SK-N-SH treated with all-trans-retinoic acid at 6 μM for 48 hours (cell line): Measurements from ENCODE around the gene PLAA.

Experiments used
- ATAC-seq: fragments of 200-7000 bp; cut with Tn5 transposase; 3 replicates; pipeline ENCODE4 v1.9.1; 2020; ENCODE audit warnings: mild to moderate bottlenecking, moderate library complexity
- BACH2 ChIP-seq: fragments of 250-450 bp; sonication (Bioruptor Pico); IDR thresholded peaks from 2 replicates; pipeline ENCODE4 v1.9.0; 2021; ENCODE audit warnings: mild to moderate bottlenecking, borderline replicate concordance
- CSDC2 ChIP-seq: fragments of 250-450 bp; sonication (Bioruptor Pico); IDR thresholded peaks from 2 replicates; pipeline ENCODE4 v1.5.0; 2020; ENCODE audit warnings: mild to moderate bottlenecking, moderate library complexity
- ESRRG ChIP-seq: fragments of 250-450 bp; sonication (Bioruptor Pico); IDR thresholded peaks from 2 replicates; pipeline ENCODE4 v1.6.1; 2021; ENCODE audit warnings: mild to moderate bottlenecking
- GLIS3 ChIP-seq: fragments of 250-450 bp; sonication (Bioruptor Pico); IDR thresholded peaks from 2 replicates; pipeline ENCODE4 v1.5.0; 2020; ENCODE audit warnings: mild to moderate bottlenecking, moderate library complexity
- ISL1 ChIP-seq: fragments of 250-450 bp; sonication (Bioruptor Pico); IDR thresholded peaks from 2 replicates; pipeline ENCODE4 v2.1.2; 2022; ENCODE audit warnings: mild to moderate bottlenecking, moderate library complexity
- OSR1 ChIP-seq: fragments of 250-450 bp; sonication (Bioruptor Pico); IDR thresholded peaks from 2 replicates; pipeline ENCODE4 v1.8.0; 2022; ENCODE audit warnings: moderate library complexity, mild to moderate bottlenecking, inconsistent platforms
- PPARA ChIP-seq: fragments of 250-450 bp; sonication (Bioruptor Pico); IDR thresholded peaks from 2 replicates; pipeline ENCODE4 v1.5.0; 2020; ENCODE audit warnings: mild to moderate bottlenecking, borderline replicate concordance
- RARB ChIP-seq: fragments of 250-450 bp; sonication (Bioruptor Pico); IDR thresholded peaks from 2 replicates; pipeline ENCODE4 v1.8.0; 2021; ENCODE audit warnings: mild to moderate bottlenecking, moderate library complexity
- SNAI2 ChIP-seq: fragments of 250-450 bp; sonication (Bioruptor Pico); IDR thresholded peaks from 2 replicates; pipeline ENCODE4 v1.5.0; 2020; ENCODE audit warnings: mild to moderate bottlenecking, moderate library complexity
- TCF4 ChIP-seq: fragments of 250-450 bp; sonication (Bioruptor Pico); IDR thresholded peaks from 2 replicates; pipeline ENCODE4 v1.8.0; 2021; ENCODE audit warnings: mild to moderate bottlenecking, moderate library complexity, borderline replicate concordance
- TOX ChIP-seq: fragments of 250-450 bp; sonication (Bioruptor Pico); IDR thresholded peaks from 2 replicates; pipeline ENCODE4 v1.8.0; 2021; ENCODE audit warnings: mild to moderate bottlenecking, moderate library complexity, borderline replicate concordance
- ZC3H10 ChIP-seq: fragments of 250-450 bp; sonication (Bioruptor Pico); IDR thresholded peaks from 2 replicates; pipeline ENCODE4 v1.5.1; 2021; ENCODE audit warnings: mild to moderate bottlenecking, moderate library complexity
- ZFP3 ChIP-seq: fragments of 250-450 bp; sonication (Bioruptor Pico); IDR thresholded peaks from 2 replicates; pipeline ENCODE4 v1.5.0; 2020; ENCODE audit warnings: mild to moderate bottlenecking, moderate library complexity
- ZFP30 ChIP-seq: fragments of 450-650 bp; formaldehyde crosslinking; IDR thresholded peaks from 2 replicates; pipeline ENCODE4 v1.5.0; 2022; ENCODE audit warnings: mild to moderate bottlenecking, moderate library complexity
- ZNF565 ChIP-seq: fragments of 450-650 bp; formaldehyde crosslinking; conservative IDR thresholded peaks from 2 replicates; pipeline ENCODE4 v1.5.0; 2020; ENCODE audit warnings: low read depth, mild to moderate bottlenecking, moderate library complexity
- ZNF70 ChIP-seq: fragments of 450-650 bp; formaldehyde crosslinking; IDR thresholded peaks from 2 replicates; pipeline ENCODE4 v1.5.0; 2020; ENCODE audit warnings: mild to moderate bottlenecking, moderate library complexity
- ZNF8 ChIP-seq: fragments of 450-650 bp; formaldehyde crosslinking; IDR thresholded peaks from 2 replicates; pipeline ENCODE4 v1.5.0; 2020; ENCODE audit warnings: mild to moderate bottlenecking, moderate library complexity
- TF ChIP-seq, protein P1 (sequence below): fragments of 250-450 bp; sonication (Bioruptor Pico); IDR thresholded peaks from 2 replicates; pipeline ENCODE4 v1.5.0; 2020; ENCODE audit warnings: mild to moderate bottlenecking, moderate library complexity
- TF ChIP-seq, protein P2 (sequence below): fragments of 250-450 bp; sonication (Bioruptor Pico); IDR thresholded peaks from 2 replicates; pipeline ENCODE4 v1.8.0; 2021; ENCODE audit warnings: low read depth, mild to moderate bottlenecking, moderate library complexity, borderline replicate concordance
- TF ChIP-seq, protein P3 (sequence below): fragments of 250-450 bp; sonication (Bioruptor Pico); IDR thresholded peaks from 2 replicates; pipeline ENCODE4 v1.5.1; 2020; ENCODE audit warnings: low read depth, mild to moderate bottlenecking, moderate library complexity
- TF ChIP-seq, protein P4 (sequence below): fragments of 250-450 bp; sonication (Bioruptor Pico); IDR thresholded peaks from 2 replicates; pipeline ENCODE4 v1.5.1; 2021; ENCODE audit warnings: mild to moderate bottlenecking, moderate library complexity
- TF ChIP-seq, protein P5 (sequence below): fragments of 250-450 bp; sonication (Bioruptor Pico); IDR thresholded peaks from 2 replicates; pipeline ENCODE4 v1.8.0; 2020; ENCODE audit warnings: mild to moderate bottlenecking, moderate library complexity, borderline replicate concordance

PLAA gene

DNA sequence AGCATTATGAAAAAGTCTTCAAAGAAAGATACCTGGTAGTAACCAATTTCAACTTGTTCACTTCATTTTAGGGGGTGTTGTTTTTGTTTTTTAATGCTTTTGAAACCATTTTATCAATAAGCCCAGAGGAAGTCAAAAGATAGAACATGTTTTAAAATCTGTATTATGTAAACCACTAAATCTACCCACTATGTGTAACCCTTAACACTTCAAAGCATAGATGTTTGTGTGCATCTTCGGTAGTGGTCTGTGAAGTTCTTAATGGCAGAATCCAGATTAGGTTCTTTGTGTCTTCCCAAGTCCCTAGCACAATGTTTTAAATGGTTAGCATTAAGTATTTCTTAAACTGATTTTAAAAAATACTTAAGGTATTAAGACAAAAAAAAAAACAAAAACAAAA lies 6.3 kb downstream of the PLAA start:
- TF ChIP-seq ZNF565 (CRISPR knock-in tag), result no peak
- TF ChIP-seq, protein P1, sequence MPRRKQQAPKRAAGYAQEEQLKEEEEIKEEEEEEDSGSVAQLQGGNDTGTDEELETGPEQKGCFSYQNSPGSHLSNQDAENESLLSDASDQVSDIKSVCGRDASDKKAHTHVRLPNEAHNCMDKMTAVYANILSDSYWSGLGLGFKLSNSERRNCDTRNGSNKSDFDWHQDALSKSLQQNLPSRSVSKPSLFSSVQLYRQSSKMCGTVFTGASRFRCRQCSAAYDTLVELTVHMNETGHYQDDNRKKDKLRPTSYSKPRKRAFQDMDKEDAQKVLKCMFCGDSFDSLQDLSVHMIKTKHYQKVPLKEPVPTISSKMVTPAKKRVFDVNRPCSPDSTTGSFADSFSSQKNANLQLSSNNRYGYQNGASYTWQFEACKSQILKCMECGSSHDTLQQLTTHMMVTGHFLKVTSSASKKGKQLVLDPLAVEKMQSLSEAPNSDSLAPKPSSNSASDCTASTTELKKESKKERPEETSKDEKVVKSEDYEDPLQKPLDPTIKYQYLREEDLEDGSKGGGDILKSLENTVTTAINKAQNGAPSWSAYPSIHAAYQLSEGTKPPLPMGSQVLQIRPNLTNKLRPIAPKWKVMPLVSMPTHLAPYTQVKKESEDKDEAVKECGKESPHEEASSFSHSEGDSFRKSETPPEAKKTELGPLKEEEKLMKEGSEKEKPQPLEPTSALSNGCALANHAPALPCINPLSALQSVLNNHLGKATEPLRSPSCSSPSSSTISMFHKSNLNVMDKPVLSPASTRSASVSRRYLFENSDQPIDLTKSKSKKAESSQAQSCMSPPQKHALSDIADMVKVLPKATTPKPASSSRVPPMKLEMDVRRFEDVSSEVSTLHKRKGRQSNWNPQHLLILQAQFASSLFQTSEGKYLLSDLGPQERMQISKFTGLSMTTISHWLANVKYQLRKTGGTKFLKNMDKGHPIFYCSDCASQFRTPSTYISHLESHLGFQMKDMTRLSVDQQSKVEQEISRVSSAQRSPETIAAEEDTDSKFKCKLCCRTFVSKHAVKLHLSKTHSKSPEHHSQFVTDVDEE (CRISPR knock-in tag), result no peak
- TF ChIP-seq, protein P2, sequence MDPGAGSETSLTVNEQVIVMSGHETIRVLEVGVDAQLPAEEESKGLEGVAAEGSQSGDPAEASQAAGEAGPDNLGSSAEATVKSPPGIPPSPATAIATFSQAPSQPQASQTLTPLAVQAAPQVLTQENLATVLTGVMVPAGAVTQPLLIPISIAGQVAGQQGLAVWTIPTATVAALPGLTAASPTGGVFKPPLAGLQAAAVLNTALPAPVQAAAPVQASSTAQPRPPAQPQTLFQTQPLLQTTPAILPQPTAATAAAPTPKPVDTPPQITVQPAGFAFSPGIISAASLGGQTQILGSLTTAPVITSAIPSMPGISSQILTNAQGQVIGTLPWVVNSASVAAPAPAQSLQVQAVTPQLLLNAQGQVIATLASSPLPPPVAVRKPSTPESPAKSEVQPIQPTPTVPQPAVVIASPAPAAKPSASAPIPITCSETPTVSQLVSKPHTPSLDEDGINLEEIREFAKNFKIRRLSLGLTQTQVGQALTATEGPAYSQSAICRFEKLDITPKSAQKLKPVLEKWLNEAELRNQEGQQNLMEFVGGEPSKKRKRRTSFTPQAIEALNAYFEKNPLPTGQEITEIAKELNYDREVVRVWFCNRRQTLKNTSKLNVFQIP (CRISPR knock-in tag), result no peak
- TF ChIP-seq, protein P3, sequence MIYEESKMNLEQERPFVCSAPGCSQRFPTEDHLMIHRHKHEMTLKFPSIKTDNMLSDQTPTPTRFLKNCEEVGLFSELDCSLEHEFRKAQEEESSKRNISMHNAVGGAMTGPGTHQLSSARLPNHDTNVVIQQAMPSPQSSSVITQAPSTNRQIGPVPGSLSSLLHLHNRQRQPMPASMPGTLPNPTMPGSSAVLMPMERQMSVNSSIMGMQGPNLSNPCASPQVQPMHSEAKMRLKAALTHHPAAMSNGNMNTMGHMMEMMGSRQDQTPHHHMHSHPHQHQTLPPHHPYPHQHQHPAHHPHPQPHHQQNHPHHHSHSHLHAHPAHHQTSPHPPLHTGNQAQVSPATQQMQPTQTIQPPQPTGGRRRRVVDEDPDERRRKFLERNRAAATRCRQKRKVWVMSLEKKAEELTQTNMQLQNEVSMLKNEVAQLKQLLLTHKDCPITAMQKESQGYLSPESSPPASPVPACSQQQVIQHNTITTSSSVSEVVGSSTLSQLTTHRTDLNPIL (CRISPR knock-in tag), result no peak
- TF ChIP-seq SNAI2 (CRISPR knock-in tag), result no peak
- no peak for TF ChIP-seq PPARA (CRISPR knock-in tag)
- no peak for TF ChIP-seq ZFP30 (CRISPR knock-in tag)
- no peak for TF ChIP-seq TCF4 (CRISPR knock-in tag)
- TF ChIP-seq BACH2, result no peak
- TF ChIP-seq ESRRG (CRISPR knock-in tag), result no peak
- TF ChIP-seq ZNF8 (CRISPR knock-in tag), result no peak
- TF ChIP-seq TOX, result no peak
- TF ChIP-seq RARB (CRISPR knock-in tag), result no peak
- TF ChIP-seq GLIS3 (CRISPR knock-in tag), result no peak
- TF ChIP-seq, protein P4, sequence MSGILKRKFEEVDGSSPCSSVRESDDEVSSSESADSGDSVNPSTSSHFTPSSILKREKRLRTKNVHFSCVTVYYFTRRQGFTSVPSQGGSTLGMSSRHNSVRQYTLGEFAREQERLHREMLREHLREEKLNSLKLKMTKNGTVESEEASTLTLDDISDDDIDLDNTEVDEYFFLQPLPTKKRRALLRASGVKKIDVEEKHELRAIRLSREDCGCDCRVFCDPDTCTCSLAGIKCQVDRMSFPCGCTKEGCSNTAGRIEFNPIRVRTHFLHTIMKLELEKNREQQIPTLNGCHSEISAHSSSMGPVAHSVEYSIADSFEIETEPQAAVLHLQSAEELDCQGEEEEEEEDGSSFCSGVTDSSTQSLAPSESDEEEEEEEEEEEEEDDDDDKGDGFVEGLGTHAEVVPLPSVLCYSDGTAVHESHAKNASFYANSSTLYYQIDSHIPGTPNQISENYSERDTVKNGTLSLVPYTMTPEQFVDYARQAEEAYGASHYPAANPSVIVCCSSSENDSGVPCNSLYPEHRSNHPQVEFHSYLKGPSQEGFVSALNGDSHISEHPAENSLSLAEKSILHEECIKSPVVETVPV (CRISPR knock-in tag), result no peak
- no peak for TF ChIP-seq ZC3H10 (CRISPR knock-in tag)
- TF ChIP-seq ISL1 (CRISPR knock-in tag), result no peak
- TF ChIP-seq OSR1, result no peak
- TF ChIP-seq, protein P5, sequence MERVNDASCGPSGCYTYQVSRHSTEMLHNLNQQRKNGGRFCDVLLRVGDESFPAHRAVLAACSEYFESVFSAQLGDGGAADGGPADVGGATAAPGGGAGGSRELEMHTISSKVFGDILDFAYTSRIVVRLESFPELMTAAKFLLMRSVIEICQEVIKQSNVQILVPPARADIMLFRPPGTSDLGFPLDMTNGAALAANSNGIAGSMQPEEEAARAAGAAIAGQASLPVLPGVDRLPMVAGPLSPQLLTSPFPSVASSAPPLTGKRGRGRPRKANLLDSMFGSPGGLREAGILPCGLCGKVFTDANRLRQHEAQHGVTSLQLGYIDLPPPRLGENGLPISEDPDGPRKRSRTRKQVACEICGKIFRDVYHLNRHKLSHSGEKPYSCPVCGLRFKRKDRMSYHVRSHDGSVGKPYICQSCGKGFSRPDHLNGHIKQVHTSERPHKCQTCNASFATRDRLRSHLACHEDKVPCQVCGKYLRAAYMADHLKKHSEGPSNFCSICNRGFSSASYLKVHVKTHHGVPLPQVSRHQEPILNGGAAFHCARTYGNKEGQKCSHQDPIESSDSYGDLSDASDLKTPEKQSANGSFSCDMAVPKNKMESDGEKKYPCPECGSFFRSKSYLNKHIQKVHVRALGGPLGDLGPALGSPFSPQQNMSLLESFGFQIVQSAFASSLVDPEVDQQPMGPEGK (CRISPR knock-in tag), result no peak
- no peak for TF ChIP-seq ZFP3 (CRISPR knock-in tag)
- TF ChIP-seq, all 23 proteins: peak for 0
- ATAC-seq, result no peak

DNA sequence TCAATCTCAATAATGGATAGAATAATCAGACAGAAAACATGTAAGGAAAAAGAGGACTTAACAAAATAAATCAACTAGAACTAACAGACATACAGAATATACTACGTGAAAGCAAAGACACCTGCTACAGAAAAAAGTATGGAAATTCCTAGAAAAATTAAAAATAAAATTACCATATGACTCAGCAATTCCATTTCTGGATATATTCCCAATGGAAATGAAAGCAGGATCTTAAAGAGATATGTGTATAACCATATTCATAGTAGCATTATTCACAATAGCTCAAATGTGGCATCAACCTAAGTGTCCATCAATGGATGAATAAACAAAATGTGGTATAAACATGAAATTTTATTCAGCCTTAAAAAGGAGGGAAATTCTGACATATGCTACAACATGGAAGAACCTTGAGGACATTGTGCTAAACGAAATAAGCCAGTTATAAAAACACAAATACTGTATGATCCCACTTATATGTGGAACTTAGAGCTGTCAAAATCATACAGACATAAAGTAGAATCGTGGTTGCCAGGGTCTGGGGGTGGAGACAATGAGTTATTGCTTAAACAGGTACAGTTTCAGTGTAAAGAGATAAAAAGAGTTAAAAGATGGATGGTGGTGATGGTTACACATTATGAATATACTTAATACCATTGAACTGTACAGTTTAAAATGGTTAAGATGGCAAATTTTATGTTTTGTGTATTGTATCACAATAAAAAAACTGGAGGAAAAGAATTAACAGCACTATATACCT lies 6.9 kb downstream of the PLAA start:
- no peak for ATAC-seq

More for the DNA sequence above, 6.9 kb downstream of the PLAA start:
- TF ChIP-seq TCF4 (CRISPR knock-in tag), result no peak
- no peak for TF ChIP-seq ZFP30 (CRISPR knock-in tag)
- no peak for TF ChIP-seq GLIS3 (CRISPR knock-in tag)
- TF ChIP-seq TOX, result no peak
- TF ChIP-seq OSR1, result no peak
- TF ChIP-seq, protein P5 (CRISPR knock-in tag), result no peak
- TF ChIP-seq CSDC2 (CRISPR knock-in tag), result no peak
- no peak for TF ChIP-seq ZFP3 (CRISPR knock-in tag)
- no peak for TF ChIP-seq ZNF70
- no peak for TF ChIP-seq RARB (CRISPR knock-in tag)
- TF ChIP-seq ZNF8 (CRISPR knock-in tag), result no peak
- TF ChIP-seq ISL1 (CRISPR knock-in tag), result no peak
- TF ChIP-seq, protein P4 (CRISPR knock-in tag), result no peak
- TF ChIP-seq, protein P2 (CRISPR knock-in tag), result no peak
